SK-N-SH treated with all-trans-retinoic acid at 6 μM for 48 hours (cell line): ENCODE measurements around the gene URM1.

Source experiments
- ARNTL ChIP-seq: fragments of 450-650 bp; formaldehyde crosslinking; IDR thresholded peaks from 2 replicates; pipeline ENCODE4 v1.5.0; 2020; ENCODE audit warnings: low read depth, mild to moderate bottlenecking, moderate library complexity, borderline replicate concordance
- BACH2 ChIP-seq: fragments of 250-450 bp; sonication (Bioruptor Pico); IDR thresholded peaks from 2 replicates; pipeline ENCODE4 v1.9.0; 2021; ENCODE audit warnings: mild to moderate bottlenecking, borderline replicate concordance
- ESRRG ChIP-seq: fragments of 250-450 bp; sonication (Bioruptor Pico); IDR thresholded peaks from 2 replicates; pipeline ENCODE4 v1.6.1; 2021; ENCODE audit warnings: mild to moderate bottlenecking
- ISL1 ChIP-seq: fragments of 250-450 bp; sonication (Bioruptor Pico); IDR thresholded peaks from 2 replicates; pipeline ENCODE4 v2.1.2; 2022; ENCODE audit warnings: mild to moderate bottlenecking, moderate library complexity
- TCF4 ChIP-seq: fragments of 250-450 bp; sonication (Bioruptor Pico); IDR thresholded peaks from 2 replicates; pipeline ENCODE4 v1.8.0; 2021; ENCODE audit warnings: mild to moderate bottlenecking, moderate library complexity, borderline replicate concordance
- TOX ChIP-seq: fragments of 250-450 bp; sonication (Bioruptor Pico); IDR thresholded peaks from 2 replicates; pipeline ENCODE4 v1.8.0; 2021; ENCODE audit warnings: mild to moderate bottlenecking, moderate library complexity, borderline replicate concordance
- ZFP3 ChIP-seq: fragments of 250-450 bp; sonication (Bioruptor Pico); IDR thresholded peaks from 2 replicates; pipeline ENCODE4 v1.5.0; 2020; ENCODE audit warnings: mild to moderate bottlenecking, moderate library complexity
- TF ChIP-seq, protein P1 (sequence below): fragments of 250-450 bp; sonication (Bioruptor Pico); IDR thresholded peaks from 2 replicates; pipeline ENCODE4 v1.5.1; 2020; ENCODE audit warnings: low read depth, mild to moderate bottlenecking, moderate library complexity
- TF ChIP-seq, protein P2 (sequence below): fragments of 250-450 bp; sonication (Bioruptor Pico); IDR thresholded peaks from 2 replicates; pipeline ENCODE4 v1.8.0; 2021; ENCODE audit warnings: low read depth, mild to moderate bottlenecking, moderate library complexity, borderline replicate concordance
- TF ChIP-seq, protein P3 (sequence below): fragments of 250-450 bp; sonication (Bioruptor Pico); IDR thresholded peaks from 2 replicates; pipeline ENCODE4 v1.5.1; 2021; ENCODE audit warnings: mild to moderate bottlenecking, moderate library complexity
- TF ChIP-seq, protein P4 (sequence below): fragments of 250-450 bp; sonication (Bioruptor Pico); IDR thresholded peaks from 2 replicates; pipeline ENCODE4 v1.8.0; 2020; ENCODE audit warnings: mild to moderate bottlenecking, moderate library complexity, borderline replicate concordance

DNA sequence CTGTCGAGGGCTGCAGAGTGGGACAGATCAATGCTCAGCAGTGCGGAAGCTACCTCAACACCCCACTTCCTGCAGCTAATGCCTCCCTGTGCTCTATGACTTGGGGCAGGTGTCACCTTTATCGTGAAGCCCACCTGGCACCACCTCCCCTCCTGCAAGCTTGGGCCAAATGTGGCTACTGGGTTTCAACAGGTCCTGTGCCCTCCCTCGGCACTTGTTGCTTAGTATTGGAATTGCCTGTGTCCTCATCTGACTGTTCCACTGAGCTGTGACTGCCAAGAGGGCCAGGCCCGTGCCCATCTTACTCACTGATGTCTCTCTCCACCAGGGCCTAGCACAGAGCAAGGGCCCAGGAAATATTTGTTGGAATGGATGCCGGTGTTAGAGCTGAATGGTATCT is 21.4 kb upstream of the URM1 start:
- no peak for TF ChIP-seq ISL1 (CRISPR knock-in tag)
- TF ChIP-seq, protein P1, sequence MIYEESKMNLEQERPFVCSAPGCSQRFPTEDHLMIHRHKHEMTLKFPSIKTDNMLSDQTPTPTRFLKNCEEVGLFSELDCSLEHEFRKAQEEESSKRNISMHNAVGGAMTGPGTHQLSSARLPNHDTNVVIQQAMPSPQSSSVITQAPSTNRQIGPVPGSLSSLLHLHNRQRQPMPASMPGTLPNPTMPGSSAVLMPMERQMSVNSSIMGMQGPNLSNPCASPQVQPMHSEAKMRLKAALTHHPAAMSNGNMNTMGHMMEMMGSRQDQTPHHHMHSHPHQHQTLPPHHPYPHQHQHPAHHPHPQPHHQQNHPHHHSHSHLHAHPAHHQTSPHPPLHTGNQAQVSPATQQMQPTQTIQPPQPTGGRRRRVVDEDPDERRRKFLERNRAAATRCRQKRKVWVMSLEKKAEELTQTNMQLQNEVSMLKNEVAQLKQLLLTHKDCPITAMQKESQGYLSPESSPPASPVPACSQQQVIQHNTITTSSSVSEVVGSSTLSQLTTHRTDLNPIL (CRISPR knock-in tag), result no peak
- no peak for TF ChIP-seq ARNTL (CRISPR knock-in tag)
- TF ChIP-seq ZFP3 (CRISPR knock-in tag), result no peak
- TF ChIP-seq BACH2 (CRISPR knock-in tag), result no peak
- TF ChIP-seq ESRRG, result no peak
- TF ChIP-seq, protein P2, sequence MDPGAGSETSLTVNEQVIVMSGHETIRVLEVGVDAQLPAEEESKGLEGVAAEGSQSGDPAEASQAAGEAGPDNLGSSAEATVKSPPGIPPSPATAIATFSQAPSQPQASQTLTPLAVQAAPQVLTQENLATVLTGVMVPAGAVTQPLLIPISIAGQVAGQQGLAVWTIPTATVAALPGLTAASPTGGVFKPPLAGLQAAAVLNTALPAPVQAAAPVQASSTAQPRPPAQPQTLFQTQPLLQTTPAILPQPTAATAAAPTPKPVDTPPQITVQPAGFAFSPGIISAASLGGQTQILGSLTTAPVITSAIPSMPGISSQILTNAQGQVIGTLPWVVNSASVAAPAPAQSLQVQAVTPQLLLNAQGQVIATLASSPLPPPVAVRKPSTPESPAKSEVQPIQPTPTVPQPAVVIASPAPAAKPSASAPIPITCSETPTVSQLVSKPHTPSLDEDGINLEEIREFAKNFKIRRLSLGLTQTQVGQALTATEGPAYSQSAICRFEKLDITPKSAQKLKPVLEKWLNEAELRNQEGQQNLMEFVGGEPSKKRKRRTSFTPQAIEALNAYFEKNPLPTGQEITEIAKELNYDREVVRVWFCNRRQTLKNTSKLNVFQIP (CRISPR knock-in tag), result no peak
- TF ChIP-seq, protein P3, sequence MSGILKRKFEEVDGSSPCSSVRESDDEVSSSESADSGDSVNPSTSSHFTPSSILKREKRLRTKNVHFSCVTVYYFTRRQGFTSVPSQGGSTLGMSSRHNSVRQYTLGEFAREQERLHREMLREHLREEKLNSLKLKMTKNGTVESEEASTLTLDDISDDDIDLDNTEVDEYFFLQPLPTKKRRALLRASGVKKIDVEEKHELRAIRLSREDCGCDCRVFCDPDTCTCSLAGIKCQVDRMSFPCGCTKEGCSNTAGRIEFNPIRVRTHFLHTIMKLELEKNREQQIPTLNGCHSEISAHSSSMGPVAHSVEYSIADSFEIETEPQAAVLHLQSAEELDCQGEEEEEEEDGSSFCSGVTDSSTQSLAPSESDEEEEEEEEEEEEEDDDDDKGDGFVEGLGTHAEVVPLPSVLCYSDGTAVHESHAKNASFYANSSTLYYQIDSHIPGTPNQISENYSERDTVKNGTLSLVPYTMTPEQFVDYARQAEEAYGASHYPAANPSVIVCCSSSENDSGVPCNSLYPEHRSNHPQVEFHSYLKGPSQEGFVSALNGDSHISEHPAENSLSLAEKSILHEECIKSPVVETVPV (CRISPR knock-in tag), result no peak
- TF ChIP-seq TOX (CRISPR knock-in tag), result no peak
- TF ChIP-seq, protein P4, sequence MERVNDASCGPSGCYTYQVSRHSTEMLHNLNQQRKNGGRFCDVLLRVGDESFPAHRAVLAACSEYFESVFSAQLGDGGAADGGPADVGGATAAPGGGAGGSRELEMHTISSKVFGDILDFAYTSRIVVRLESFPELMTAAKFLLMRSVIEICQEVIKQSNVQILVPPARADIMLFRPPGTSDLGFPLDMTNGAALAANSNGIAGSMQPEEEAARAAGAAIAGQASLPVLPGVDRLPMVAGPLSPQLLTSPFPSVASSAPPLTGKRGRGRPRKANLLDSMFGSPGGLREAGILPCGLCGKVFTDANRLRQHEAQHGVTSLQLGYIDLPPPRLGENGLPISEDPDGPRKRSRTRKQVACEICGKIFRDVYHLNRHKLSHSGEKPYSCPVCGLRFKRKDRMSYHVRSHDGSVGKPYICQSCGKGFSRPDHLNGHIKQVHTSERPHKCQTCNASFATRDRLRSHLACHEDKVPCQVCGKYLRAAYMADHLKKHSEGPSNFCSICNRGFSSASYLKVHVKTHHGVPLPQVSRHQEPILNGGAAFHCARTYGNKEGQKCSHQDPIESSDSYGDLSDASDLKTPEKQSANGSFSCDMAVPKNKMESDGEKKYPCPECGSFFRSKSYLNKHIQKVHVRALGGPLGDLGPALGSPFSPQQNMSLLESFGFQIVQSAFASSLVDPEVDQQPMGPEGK (CRISPR knock-in tag), result no peak
- TF ChIP-seq TCF4, result no peak
